Naive thymus-derived CD8-positive, alpha-beta T cell (primary cell): ENCODE measurements around the gene SLC34A1. TPM values are rescaled to one million over a fixed set of nuclear protein-coding genes. Genes with fewer than 3 reads are reported as not detected.
A peak's percentile ranks its signal among the peaks of the same experiment; 100 is the strongest.

Experiments used
- ATAC-seq, 2 donors: fragments of 150-1000 bp; cut with Tn5 transposase in 1 of 2; sonication (Bioruptor Pico), chemical (Tn5 transposase) in 1 of 2; 1 replicate in 1 of 2; 2 replicates in 1 of 2; pipeline ENCODE4 v1.10.0; 2021; ENCODE audit warnings: mild to moderate bottlenecking in 2 of 2, moderate library complexity in 2 of 2
- POLR2A ChIA-PET: fragments of 350-600 bp; sonication (Branson Sonifier 250); formaldehyde crosslinking; loops from one replicate; lab custom pipeline; 2021; ENCODE audit warnings: antibody characterized with exemption; lab: Charles Lee
- DNase-seq, 10 donors: peaks; one replicate each; pipeline versions ENCODE4 v3.0.0 to v3.0.0-alpha.2; 2020 to 2022
- H3K27ac Mint-ChIP-seq, 10 donors: one replicate each; pipeline ENCODE4 v1.8.0; 2020 to 2022; ENCODE audit warnings: mild to moderate bottlenecking in 10 of 10, mixed read lengths in 10 of 10, moderate library complexity in 4 of 10, inconsistent platforms in 1 of 10
- H3K27me3 Mint-ChIP-seq, 5 donors: one replicate each; pipeline ENCODE4 v1.8.0; 2021 to 2022; ENCODE audit warnings: mixed read lengths in 5 of 5
- H3K36me3 Mint-ChIP-seq, 3 donors: one replicate each; pipeline ENCODE4 v1.8.0; 2020 to 2022; ENCODE audit warnings: mixed read lengths in 3 of 3, mild to moderate bottlenecking in 2 of 3, inconsistent platforms in 1 of 3
- H3K4me1 Mint-ChIP-seq, 4 donors: one replicate each; pipeline ENCODE4 v1.8.0; 2021 to 2022; ENCODE audit warnings: mixed read lengths in 4 of 4
- H3K4me3 Mint-ChIP-seq, 10 donors: one replicate each; pipeline ENCODE4 v1.8.0; 2020 to 2022; ENCODE audit warnings: mild to moderate bottlenecking in 10 of 10, mixed read lengths in 10 of 10, moderate library complexity in 6 of 10, inconsistent platforms in 1 of 10
- H3K9me3 Mint-ChIP-seq, 9 donors: one replicate each; pipeline ENCODE4 v1.8.0; 2020 to 2022; ENCODE audit warnings: mixed read lengths in 9 of 9, mild to moderate bottlenecking in 3 of 9, inconsistent platforms in 1 of 9, moderate library complexity in 1 of 9
- polyA plus RNA-seq, 3 donors: library from polyadenylated mRNA; unstranded; fragments of 300-500 nt; fragmentation: Illumina TruSeq; gene quantifications; one replicate each; pipeline ENCODE4 v1.2.3, GENCODE V29; 2021
- total RNA-seq, 8 experiments: library from RNA in 2 of 8; stranded (reverse) in 2 of 8; gene quantifications; one replicate each; pipeline ENCODE4 v1.2.3 and lab custom pipeline; 2021 to 2026

The SLC34A1 gene
- total and polyA plus RNA-seq, 5 experiments from 2014 or later = 0.16 to 0.25 TPM; not detected in 3

DNA sequence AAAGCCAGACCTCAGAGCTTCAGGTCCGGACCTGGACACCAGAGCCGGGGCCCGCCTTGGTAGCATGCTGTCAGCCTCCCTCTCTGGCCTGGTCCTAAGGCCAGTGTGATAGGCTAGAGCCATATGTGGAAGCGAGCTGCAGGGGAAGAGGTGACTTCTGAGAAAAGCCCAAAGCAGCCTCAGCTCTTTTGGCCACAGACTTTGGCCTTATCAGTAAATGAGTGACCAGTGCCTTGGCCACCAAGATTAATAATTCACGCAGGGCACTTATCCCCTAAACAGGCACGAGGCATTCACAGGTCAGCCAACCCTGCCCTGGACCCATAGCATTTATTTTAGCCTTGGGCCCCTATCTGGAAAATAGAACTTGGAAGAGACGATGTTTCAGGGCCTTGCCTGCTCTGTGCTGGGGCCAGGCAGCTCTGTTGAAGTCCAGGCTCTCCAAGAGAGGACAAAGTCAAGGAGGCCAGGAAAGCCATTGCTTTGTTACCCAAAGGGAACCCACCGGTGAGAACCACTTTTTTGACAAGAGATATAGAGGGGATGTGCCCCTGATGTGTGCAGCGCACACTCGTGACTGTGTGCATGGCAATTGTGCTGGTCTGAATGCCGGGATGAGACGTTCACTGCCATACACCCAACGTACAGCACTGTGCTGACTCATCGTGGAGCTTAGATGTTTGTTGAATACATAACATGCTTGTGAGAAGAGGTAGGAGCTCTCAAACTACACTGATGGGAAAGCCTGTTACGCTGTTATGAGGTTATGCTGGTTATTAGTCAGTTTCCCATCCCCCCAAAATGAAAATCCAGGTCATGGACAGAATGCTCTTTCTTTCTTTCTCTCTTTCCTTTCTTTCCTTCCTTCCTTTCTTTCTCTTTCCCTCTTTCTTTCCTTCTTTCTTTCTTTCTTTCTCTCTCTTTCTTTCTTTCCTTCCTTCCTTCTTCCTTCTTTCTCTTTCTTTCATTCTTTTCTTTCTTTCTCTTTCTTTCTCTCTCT, 5.0 kb upstream of the SLC34A1 start:
- Mint-ChIP-seq H3K27ac (peak overlapping the region in 7 of 10 donors; percentile 27 to 91 (median 38)), H3K36me3 (peaks cover 0 to 1% (median 0%) of the 10 kb centered on the region in 3 donors), H3K27me3 (no peaks in the 10 kb centered on the region), H3K9me3 (no peaks in the 10 kb centered on the region), H3K4me1 (peaks cover 24 to 67% (median 46%) of the 10 kb centered on the region in 4 donors), H3K4me3 (peak overlapping the region in 1 of 10 donors; percentile 6)
- POLR2A ChIA-PET = interaction anchor here (0.6 to 2.0 kb wide), 10 partner anchors 9 to 98 kb away, joined by 3 to 14 read pairs (median 5); partner anchors contain the start of genes GRK6, LMAN2 and PFN3
- DNase-seq (no peak), ATAC-seq (no peak)

DNA sequence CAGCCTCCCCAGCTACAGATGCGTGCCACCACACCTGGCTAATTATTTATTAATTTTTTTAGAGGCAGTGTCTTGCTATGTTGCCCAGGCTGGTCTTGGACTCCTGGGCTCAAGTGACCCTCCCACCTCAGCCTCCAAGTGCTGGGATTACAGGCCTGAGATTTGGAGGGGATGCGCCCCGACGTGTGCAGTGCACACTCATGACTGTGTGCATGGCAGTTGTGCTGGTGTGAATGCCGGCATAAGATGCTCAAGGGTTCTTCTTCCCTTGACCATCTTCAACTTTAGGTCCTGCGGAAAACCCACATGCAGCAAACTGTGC, 3.5 kb upstream of the SLC34A1 start:
- Mint-ChIP-seq H3K9me3 (no peaks in the 10 kb centered on the region), H3K4me3 (no peak overlapping the region), H3K27me3 (no peaks in the 10 kb centered on the region), H3K36me3 (no peaks in the 10 kb centered on the region), H3K4me1 (peaks cover 23 to 61% (median 40%) of the 10 kb centered on the region in 4 donors), H3K27ac (no peak overlapping the region)
- DNase-seq (no peak), ATAC-seq (no peak)
- POLR2A ChIA-PET = interaction anchor here (1.4 to 5.5 kb wide), 2 partner anchors 9 to 22 kb away, joined by 3 to 66 read pairs; no protein-coding TSS in a partner anchor

DNA sequence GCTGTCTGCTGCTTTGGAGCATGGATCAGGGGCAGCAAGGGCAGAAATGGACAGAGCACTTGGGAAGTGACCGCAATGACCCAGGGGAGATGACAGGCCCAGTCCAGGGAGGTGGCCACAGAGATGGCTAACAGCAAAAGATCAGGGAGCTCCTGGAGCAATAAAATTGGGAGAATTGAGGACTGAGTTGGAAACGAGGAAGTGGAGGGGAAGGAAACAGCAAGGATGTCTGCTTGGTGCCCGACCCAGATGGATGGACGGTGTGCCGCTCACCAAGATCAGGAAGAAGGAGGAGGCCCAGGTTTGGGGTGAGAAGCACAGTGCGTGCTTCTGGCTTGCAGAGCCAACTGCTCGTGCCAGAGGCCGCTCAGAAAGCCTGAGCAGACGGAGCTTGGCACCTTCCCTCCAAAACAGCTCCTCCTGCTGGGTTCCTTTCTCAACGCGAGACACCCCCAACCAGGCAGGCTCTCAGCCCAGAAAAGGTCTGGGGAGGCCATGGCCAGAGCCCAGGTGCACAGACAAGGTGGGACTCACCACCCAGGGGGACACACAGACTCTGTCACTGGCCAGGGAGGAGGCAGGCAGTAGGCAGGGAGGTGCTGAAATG, 1.7 kb upstream of the SLC34A1 start:
- H3K27me3 Mint-ChIP-seq = no peaks in the 10 kb centered on the region
- H3K36me3 Mint-ChIP-seq = no peaks in the 10 kb centered on the region
- POLR2A ChIA-PET = interaction anchor here (0.7 to 5.5 kb wide), 8 partner anchors 11 to 115 kb away, joined by 3 to 66 read pairs (median 4); partner anchors contain the start of genes GRK6, LMAN2 and PDLIM7
- H3K9me3 Mint-ChIP-seq = no peaks in the 10 kb centered on the region
- H3K27ac Mint-ChIP-seq = peak overlapping the region in 9 of 10 donors; percentile 35 to 84 (median 73)
- DNase-seq = peak in 7 of 10 donors; percentile 27 to 73 (median 38)
- peak overlapping the region in 4 of 10 donors; percentile 27 to 47 (median 32) for H3K4me3 Mint-ChIP-seq
- peaks cover 20 to 53% (median 37%) of the 10 kb centered on the region in 4 donors for H3K4me1 Mint-ChIP-seq
- peak; percentile 76 to 97 for ATAC-seq

DNA sequence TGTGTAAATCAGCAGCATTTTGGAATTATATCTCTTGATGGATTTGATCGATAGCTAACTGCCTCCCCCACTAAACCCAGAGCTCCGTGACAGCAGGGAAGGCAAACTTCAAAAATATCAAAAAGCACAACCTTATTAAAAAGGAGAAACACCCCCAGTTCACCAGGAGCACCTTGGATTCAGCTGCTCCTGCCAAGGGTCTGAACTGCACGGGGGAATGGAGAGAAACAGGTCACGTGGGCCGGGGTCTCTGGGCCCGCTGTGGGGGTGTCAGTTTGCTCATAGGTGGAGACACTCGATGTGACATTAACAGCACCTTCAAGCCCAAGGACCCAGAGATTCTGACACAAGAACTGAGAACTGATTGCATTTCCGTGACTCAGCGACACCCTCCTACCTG, 1.1 kb upstream of the SLC34A1 start:
- Mint-ChIP-seq H3K4me1 (peaks cover 20 to 50% (median 40%) of the 10 kb centered on the region in 4 donors), H3K9me3 (no peaks in the 10 kb centered on the region), H3K36me3 (no peaks in the 10 kb centered on the region), H3K27me3 (no peaks in the 10 kb centered on the region), H3K27ac (no peak overlapping the region), H3K4me3 (no peak overlapping the region)
- no peak for ATAC-seq
- DNase-seq = no peak
- POLR2A ChIA-PET = interaction anchor here (0.6 to 5.5 kb wide), 7 partner anchors 12 to 831 kb away, joined by 3 to 66 read pairs (median 5); partner anchors contain the start of gene LMAN2

DNA sequence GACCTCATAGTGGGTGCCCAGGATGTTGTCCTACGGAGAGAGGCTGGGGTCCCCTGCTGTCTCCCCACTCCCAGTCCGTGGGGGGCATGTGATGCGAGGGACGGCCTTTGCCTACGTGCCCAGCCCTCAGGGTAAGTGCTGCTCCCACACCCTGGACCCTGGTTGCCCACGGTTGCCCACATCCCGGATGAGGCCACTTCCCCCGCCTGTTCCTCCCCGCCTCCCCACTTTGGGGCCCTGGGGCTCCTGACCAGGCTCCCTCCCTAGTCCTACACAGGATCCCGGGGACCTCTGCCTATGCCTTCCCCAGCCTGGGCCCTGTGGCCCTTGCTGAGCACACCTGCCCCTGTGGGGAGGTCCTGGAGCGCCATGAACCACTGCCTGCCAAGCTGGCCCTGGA, 1.5 kb downstream of the SLC34A1 start:
- no peak for ATAC-seq
- DNase-seq = no peak
- Mint-ChIP-seq H3K27ac (peak overlapping the region in 1 of 10 donors; percentile 80), H3K27me3 (peaks cover 0 to 4% (median 0%) of the 10 kb centered on the region in 5 donors), H3K9me3 (no peaks in the 10 kb centered on the region), H3K4me1 (peaks cover 24 to 64% (median 55%) of the 10 kb centered on the region in 4 donors), H3K4me3 (peak overlapping the region in 2 of 10 donors; percentile 3 to 42), H3K36me3 (no peaks in the 10 kb centered on the region)
- POLR2A ChIA-PET = interaction anchor here (0.6 to 5.5 kb wide), 4 partner anchors 10 to 149 kb away, joined by 3 to 66 read pairs (median 4); partner anchors contain the start of gene RGS14

DNA sequence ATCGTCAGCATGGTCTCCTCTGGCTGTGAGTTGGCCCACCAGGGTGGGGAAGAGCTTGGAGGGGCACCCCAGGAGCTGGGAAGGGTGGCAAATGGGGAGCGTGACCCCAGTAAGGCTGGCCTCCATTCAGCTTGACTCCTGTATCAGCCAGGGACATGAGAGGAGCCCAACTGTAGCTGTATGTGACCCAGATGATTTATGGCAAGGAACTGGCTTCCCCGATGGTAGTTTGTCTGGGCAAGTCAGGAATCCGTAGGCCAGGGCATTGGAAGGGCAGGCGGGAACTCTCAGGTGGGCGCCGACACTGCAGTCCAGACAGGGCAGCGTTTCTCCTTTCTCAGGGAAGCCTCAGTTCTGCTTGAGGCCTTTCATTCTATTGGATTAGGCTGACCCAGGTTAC, 2.3 kb downstream of the SLC34A1 start:
- no peak for ATAC-seq
- no peak overlapping the region for H3K4me3 Mint-ChIP-seq
- peaks cover 29 to 67% (median 59%) of the 10 kb centered on the region in 4 donors for H3K4me1 Mint-ChIP-seq

DNA sequence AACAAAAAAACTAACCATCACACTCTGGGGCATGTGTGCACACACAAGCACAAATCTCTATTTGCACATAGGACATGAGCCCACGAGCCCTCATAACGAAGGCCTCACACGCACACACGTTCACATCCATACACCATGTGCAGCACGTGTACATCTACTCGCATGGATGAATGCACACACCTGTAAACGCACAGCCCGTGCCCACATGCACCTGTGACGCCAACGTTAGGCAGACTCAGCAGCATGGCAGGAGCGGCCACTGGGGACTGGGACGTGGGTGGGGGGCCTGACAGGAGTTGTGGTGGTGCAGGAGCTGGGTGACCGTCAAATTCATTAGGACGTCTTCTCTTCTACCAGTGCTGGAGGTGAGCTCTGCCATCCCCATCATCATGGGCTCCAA, 3.2 kb downstream of the SLC34A1 start:
- Mint-ChIP-seq H3K4me1 (peaks cover 27 to 62% (median 56%) of the 10 kb centered on the region in 4 donors), H3K4me3 (no peak overlapping the region), H3K27me3 (peaks cover 0 to 4% (median 0%) of the 10 kb centered on the region in 5 donors), H3K36me3 (no peaks in the 10 kb centered on the region), H3K9me3 (no peaks in the 10 kb centered on the region), H3K27ac (no peak overlapping the region)
- ATAC-seq (no peak), DNase-seq (no peak)
- POLR2A ChIA-PET = interaction anchor here (1.0 to 4.0 kb wide), 4 partner anchors 9 to 110 kb away, joined by 3 to 87 read pairs (median 10); partner anchors contain the start of gene PDLIM7

More for the DNA sequence above, 2.3 kb downstream of the SLC34A1 start:
- Mint-ChIP-seq H3K27me3 (peaks cover 0 to 4% (median 0%) of the 10 kb centered on the region in 5 donors), H3K27ac (peak overlapping the region in 1 of 10 donors; percentile 11), H3K9me3 (no peaks in the 10 kb centered on the region), H3K36me3 (no peaks in the 10 kb centered on the region)
- DNase-seq = no peak
- POLR2A ChIA-PET = interaction anchor here (1.0 to 2.3 kb wide), 4 partner anchors 11 to 111 kb away, joined by 3 to 5 read pairs (median 4); partner anchors contain the start of genes PDLIM7 and RGS14

DNA sequence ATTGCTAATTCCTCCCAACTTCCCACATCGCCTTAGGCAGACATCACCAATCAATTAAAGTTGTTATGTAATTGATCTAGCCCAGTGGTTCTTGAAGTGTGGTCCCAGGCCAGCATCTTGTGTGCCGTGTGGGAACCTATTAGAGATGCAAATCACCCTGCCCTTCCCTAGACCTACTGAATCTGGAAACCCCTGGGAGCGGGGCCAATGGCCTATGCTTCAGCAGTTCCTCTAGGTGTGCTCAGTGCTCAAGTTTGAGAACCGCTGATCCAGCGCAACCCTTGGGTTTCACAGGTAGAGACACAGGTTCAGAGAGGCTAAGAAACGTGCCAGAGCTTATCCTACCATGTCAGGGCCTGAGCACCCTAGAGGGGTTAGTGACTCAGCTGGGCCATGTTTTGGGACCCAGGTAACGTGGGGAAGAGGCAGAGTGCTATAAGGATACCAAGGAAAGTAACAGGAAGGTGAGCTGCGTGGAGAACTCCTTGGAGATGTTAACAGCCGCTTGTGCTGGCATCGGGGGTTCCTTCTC, 4.4 kb downstream of the SLC34A1 start:
- H3K36me3 Mint-ChIP-seq = no peaks in the 10 kb centered on the region
- peaks cover 25 to 54% (median 49%) of the 10 kb centered on the region in 4 donors for H3K4me1 Mint-ChIP-seq
- peaks cover 0 to 4% (median 0%) of the 10 kb centered on the region in 5 donors for H3K27me3 Mint-ChIP-seq
- no peak for DNase-seq
- H3K27ac Mint-ChIP-seq = peak overlapping the region in 9 of 10 donors; percentile 19 to 94 (median 68)
- no peak for ATAC-seq
- POLR2A ChIA-PET = interaction anchor here (0.7 to 4.0 kb wide), 5 partner anchors 10 to 76 kb away, joined by 3 to 87 read pairs (median 29); partner anchors contain the start of gene PRR7
- peak overlapping the region in 5 of 10 donors; percentile 39 to 74 (median 57) for H3K4me3 Mint-ChIP-seq
- H3K9me3 Mint-ChIP-seq = no peaks in the 10 kb centered on the region

DNA sequence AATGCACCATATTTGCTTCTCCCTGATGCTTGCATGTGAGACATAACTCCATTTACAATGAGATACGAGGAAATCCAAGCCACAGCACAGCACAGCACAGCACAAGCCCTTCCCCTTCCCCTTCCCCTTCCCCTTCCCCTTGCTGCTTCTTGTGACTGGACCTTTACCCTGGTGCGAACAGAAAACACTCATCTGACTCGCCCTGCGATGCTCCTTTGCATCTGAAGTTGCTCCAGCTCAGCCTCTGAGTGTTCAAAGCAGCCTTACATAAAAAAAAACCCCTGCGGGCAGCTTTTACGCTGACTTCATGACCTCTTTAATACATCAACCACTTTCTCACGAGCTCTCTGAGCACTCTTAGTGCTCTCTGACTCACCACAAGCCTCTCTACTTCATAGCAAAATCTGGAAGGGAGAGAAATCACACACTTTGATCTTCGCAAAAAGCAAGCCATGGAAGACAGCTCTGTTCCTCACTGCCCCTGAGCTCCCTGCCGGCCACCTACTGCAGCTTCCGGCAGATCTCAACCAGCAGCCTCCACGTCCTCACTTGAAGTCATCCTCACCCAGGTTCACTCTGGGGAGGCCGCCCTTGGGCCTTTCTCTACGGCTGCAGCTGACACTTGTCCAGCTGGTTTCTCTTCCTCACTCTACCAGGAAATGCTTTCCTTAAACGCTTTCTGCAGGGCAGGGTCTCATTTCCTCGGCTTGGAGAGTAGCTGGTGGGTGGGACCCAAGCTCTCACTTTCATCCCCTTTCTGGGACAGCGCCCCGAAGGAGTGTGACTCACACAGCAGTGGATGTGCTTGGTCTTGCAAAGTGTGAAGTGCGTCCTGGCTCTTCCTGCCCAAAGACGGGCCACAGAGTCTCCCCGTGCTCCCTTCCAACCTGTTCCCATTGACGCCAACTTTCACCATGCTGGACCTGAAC, 5.3 kb downstream of the SLC34A1 start:
- H3K27me3 Mint-ChIP-seq = peaks cover 0 to 4% (median 0%) of the 10 kb centered on the region in 5 donors
- peak in 6 of 10 donors; percentile 31 to 55 (median 46) for DNase-seq
- H3K4me1 Mint-ChIP-seq = peaks cover 25 to 55% (median 47%) of the 10 kb centered on the region in 4 donors
- peak overlapping the region; percentile 77 to 94 (median 84) for H3K27ac Mint-ChIP-seq
- POLR2A ChIA-PET = interaction anchor here (0.7 to 4.0 kb wide), 17 partner anchors 11 to 276 kb away, joined by 3 to 87 read pairs (median 9); partner anchors contain the start of genes GRK6, PDLIM7, PRR7 and RGS14
- H3K4me3 Mint-ChIP-seq = peak overlapping the region; percentile 20 to 76 (median 55)
- no peaks in the 10 kb centered on the region for H3K9me3 Mint-ChIP-seq
- no peaks in the 10 kb centered on the region for H3K36me3 Mint-ChIP-seq
- peak; percentile 76 to 77 for ATAC-seq

DNA sequence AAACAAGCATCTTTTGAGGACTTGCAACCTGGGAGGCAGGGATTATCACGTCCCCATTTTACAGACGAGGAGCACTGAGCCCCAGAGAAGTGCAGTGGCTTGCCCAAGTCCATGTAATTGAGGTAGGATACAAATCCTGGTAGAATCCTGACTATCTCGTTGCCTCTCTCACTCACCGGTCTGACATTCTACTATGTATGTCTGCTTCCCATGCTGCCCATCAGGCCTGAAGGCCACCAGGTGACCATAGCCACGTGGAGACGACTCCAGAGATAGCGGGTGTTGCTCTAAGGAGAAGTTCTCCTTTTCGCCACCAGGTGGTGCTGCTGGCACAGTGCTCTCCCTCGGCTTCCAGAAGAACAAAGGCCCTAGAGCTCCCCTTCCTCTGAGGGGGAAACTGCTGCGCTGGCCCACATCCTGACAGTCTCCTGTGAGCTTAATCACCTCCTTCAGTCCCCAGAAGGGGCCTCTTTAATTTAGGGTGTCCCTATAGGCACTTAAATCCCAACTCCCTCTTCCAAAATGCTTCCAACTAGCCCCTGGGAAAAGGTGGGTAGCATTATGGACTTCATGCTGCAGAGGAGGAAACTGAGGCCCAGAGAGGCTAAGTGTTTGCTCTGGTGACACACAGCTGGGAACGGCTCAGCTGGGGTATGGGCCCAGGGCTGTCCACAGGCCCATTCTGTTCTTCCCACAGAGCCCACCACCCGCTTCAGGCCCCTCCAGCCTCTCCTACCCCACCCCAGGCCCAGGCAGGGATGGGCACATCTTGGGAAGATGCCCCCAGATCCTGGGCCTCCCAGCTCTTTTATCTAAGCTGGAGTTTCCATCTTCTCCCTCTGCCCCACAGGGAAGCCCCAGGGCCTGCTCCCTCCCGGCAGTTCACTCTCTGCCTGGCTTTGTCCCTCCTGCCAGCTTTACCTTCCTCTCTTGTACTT, 6.4 kb downstream of the SLC34A1 start:
- no peaks in the 10 kb centered on the region for H3K36me3 Mint-ChIP-seq
- H3K4me3 Mint-ChIP-seq = peak overlapping the region in 8 of 10 donors; percentile 23 to 79 (median 55)
- peak overlapping the region; percentile 46 to 94 (median 82) for H3K27ac Mint-ChIP-seq
- peaks cover 21 to 47% (median 39%) of the 10 kb centered on the region in 4 donors for H3K4me1 Mint-ChIP-seq
- ATAC-seq (peak; percentile 83), DNase-seq (peak; percentile 73 to 93 (median 88))
- no peaks in the 10 kb centered on the region for H3K9me3 Mint-ChIP-seq
- POLR2A ChIA-PET = interaction anchor here (0.7 to 4.0 kb wide), 18 partner anchors 10 to 126 kb away, joined by 3 to 87 read pairs (median 7); partner anchors contain the start of genes DDX41, GRK6, PDLIM7 and PFN3
- H3K27me3 Mint-ChIP-seq = peaks cover 0 to 4% (median 0%) of the 10 kb centered on the region in 5 donors
